Astrocyte of the spinal cord (primary cell): ENCODE results near the gene DOCK9.

Experiments
- DNase-seq: peaks from one replicate; pipeline ENCODE4 v3.0.0; 2011; ENCODE audit warnings: low read depth, low spot score
- H3K4me3 ChIP-seq: 2 replicates; pipeline ENCODE4 v1.5.1; 2011; ENCODE audit warnings: low read depth, mild to moderate bottlenecking, low read length, moderate library complexity
- in situ Hi-C: cut with HindIII; loops from 2 replicates; pipeline ENCODE4 v1.10.0; 2017; ENCODE audit warnings: low sequenced_read_pairs
- TF ChIP-seq, protein P1 (sequence below): IDR thresholded peaks from 2 replicates; pipeline ENCODE4 v1.5.1; 2012; ENCODE audit warnings: low read depth, mild to moderate bottlenecking, low read length, inconsistent platforms

Gene DOCK9

DNA sequence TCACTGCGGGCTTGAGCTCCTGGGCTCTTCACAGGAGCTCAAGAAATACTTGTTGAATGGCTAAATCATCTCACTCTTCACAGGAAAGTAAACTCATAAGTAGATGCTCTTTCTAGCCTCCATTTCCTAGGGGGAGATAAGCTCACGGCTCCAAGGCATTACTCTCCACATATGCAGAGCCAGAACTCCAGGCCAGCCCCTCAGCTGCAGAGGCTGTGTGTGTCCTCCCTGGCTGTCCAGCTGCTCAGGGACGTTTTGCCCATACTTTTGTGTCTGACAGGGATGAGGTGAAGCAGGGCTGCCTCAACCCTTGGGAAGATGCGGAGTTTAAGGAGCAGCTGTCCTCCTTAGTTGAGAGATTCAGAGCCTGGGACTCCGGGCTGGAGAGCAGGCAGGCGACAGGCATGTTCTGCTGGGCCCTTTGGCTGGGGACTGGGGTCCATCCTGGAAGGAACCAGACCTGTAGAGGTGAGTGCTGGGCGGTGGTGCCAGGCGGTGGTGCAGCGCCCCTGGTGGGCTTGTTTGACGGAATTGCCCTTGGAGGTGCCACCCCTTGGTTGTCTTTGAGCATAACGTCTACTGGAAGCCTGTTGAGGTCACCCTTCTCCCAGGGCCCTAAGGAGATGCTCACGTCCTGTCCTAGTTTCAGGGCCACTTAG is 204.9 kb downstream of the DOCK9 start:
- in situ Hi-C loops, result no loop called here
- TF ChIP-seq, protein P1, sequence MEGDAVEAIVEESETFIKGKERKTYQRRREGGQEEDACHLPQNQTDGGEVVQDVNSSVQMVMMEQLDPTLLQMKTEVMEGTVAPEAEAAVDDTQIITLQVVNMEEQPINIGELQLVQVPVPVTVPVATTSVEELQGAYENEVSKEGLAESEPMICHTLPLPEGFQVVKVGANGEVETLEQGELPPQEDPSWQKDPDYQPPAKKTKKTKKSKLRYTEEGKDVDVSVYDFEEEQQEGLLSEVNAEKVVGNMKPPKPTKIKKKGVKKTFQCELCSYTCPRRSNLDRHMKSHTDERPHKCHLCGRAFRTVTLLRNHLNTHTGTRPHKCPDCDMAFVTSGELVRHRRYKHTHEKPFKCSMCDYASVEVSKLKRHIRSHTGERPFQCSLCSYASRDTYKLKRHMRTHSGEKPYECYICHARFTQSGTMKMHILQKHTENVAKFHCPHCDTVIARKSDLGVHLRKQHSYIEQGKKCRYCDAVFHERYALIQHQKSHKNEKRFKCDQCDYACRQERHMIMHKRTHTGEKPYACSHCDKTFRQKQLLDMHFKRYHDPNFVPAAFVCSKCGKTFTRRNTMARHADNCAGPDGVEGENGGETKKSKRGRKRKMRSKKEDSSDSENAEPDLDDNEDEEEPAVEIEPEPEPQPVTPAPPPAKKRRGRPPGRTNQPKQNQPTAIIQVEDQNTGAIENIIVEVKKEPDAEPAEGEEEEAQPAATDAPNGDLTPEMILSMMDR, result peak; percentile 5
- H3K4me3 ChIP-seq, result no peak overlapping the region
- DNase-seq, result no peak

- TF ChIP-seq, protein P1, result no peak
- DNase-seq, result no peak
- H3K4me3 ChIP-seq, result no peak overlapping the region
- in situ Hi-C loops, result no loop called here
Observed at GRCh38 chr13:98771838-98772611, 205.8 kb downstream of the DOCK9 start.

GRCh38 chr13:98769736-98770135 is 208.1 kb downstream of the DOCK9 start:
- DNase-seq, result no peak
- TF ChIP-seq, protein P1, result no peak
- no peak overlapping the region for H3K4me3 ChIP-seq
- in situ Hi-C loops, result no loop called here

GRCh38 chr13:98768522-98768921 is 209.3 kb downstream of the DOCK9 start:
- TF ChIP-seq, protein P1, result no peak
- in situ Hi-C loops, result no loop called here
- DNase-seq, result no peak
- H3K4me3 ChIP-seq, result no peak overlapping the region

DNA sequence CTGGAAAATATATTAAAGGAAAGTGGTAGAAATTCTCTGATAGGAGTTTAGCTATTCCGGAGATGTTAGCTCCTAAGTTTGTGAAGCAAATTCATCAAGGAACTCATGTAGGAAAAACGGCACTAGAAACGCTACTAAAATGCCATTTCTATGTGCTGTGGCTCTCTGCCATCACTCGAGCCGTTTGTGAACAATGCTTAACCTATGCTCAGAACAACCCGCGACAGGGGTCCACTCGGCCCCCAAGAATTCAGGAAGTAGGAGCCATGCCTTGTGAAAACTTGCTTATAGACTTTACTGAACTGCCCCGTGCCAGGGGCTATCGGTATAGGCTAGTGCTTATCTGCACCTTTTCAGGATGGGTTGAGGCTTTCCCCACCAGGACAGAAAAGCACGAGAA is 211.2 kb downstream of the DOCK9 start:
- in situ Hi-C loops, result no loop called here
- no peak for DNase-seq
- no peak overlapping the region for H3K4me3 ChIP-seq
- TF ChIP-seq, protein P1, result no peak

- DNase-seq, result no peak
- TF ChIP-seq, protein P1, result no peak
- H3K4me3 ChIP-seq, result no peak overlapping the region
- in situ Hi-C loops, result no loop called here
Observed at GRCh38 chr13:98765996-98766519, 211.8 kb downstream of the DOCK9 start.
